ENCODE measurements around the gene NACC2.

- TF ChIP-seq EZH2phosphoT487 (IDR thresholded peaks at IDR 0.05; ENCODE audit: low read length): no peak
- TF ChIP-seq, protein P1, sequence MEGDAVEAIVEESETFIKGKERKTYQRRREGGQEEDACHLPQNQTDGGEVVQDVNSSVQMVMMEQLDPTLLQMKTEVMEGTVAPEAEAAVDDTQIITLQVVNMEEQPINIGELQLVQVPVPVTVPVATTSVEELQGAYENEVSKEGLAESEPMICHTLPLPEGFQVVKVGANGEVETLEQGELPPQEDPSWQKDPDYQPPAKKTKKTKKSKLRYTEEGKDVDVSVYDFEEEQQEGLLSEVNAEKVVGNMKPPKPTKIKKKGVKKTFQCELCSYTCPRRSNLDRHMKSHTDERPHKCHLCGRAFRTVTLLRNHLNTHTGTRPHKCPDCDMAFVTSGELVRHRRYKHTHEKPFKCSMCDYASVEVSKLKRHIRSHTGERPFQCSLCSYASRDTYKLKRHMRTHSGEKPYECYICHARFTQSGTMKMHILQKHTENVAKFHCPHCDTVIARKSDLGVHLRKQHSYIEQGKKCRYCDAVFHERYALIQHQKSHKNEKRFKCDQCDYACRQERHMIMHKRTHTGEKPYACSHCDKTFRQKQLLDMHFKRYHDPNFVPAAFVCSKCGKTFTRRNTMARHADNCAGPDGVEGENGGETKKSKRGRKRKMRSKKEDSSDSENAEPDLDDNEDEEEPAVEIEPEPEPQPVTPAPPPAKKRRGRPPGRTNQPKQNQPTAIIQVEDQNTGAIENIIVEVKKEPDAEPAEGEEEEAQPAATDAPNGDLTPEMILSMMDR (IDR thresholded peaks at IDR 0.05; ENCODE audit: low read length): no peak
- TF ChIP-seq EZH2 (optimal IDR thresholded peaks at IDR 0.05; ENCODE audit: low read depth, low read length): no peak
These were observed 4.9 kb downstream of the NACC2 start for GRCh38 chr9:136090056-136090735.

All from MM.1S (cell line).